ENCODE measurements around the gene PLS1. TPM values are rescaled to one million over a fixed set of nuclear protein-coding genes. Genes with fewer than 3 reads are reported as not detected.

Gene PLS1
- total RNA-seq, 1 experiment from 2014 or later = 38.8 TPM

GRCh38 chr3:142664311-142664710 is 68.1 kb downstream of the PLS1 start:
- Histone ChIP-seq H2AFZ (ENCODE audit: low read depth, low read length, poor library complexity, severe bottlenecking) (no peak overlapping the region), H3K27ac (ENCODE audit: low read depth, low read length) (no peak overlapping the region), H3K4me1 (ENCODE audit: control insufficient read depth in 1 of 2, insufficient read depth in 2 of 2, low read length in 2 of 2) (no peaks in the 10 kb centered on the region), H3K36me3 (ENCODE audit: control insufficient read depth in 1 of 2, insufficient read depth in 2 of 2, low read length in 2 of 2) (0 out of 4 replicates have a peak, but pooled peaks cover 0 to 5% of the 10 kb centered on the region in 2 experiments), H3K9ac (ENCODE audit: low read length) (no peak overlapping the region), H4K20me1 (ENCODE audit: insufficient read depth) (no peaks in the 10 kb centered on the region), H3K9me3 (ENCODE audit: control insufficient read depth in 1 of 2, insufficient read depth in 1 of 2, low read depth in 1 of 2, low read length in 2 of 2) (no peaks in the 10 kb centered on the region), H3K4me3 (replicated peaks in 1 of 2; ENCODE audit: low read depth in 1 of 2, low read length in 2 of 2) (no peak overlapping the region), H3K27me3 (ENCODE audit: insufficient read depth, low read length) (no peaks in the 10 kb centered on the region), H3K79me2 (ENCODE audit: insufficient read depth, low read length) (no peaks in the 10 kb centered on the region), H3K4me2 (ENCODE audit: low read length) (no peak overlapping the region), H3K9me2 (ENCODE audit: insufficient read depth) (no peaks in the 10 kb centered on the region)
- DNase-seq (ENCODE audit: low read depth, low spot score) = no peak
- ATAC-seq = no peak
- ChIA-PET CTCF (no interaction called here), POLR2A (no interaction called here), RAD21 (ENCODE audit: low non-redundant PET in 1 of 2, low total read pairs in 2 of 2, uncharacterized antibody in 2 of 2, unreplicated experiment in 2 of 2) (no interaction called here)
- TF ChIP-seq SRF (IDR thresholded peaks at IDR 0.05; ENCODE audit: low read depth) (no peak), CBX3 (IDR thresholded peaks at IDR 0.05; ENCODE audit: low read depth) (no peak), ZNF274 (IDR thresholded peaks at IDR 0.05; ENCODE audit: low read depth, low read length) (no peak), RAD21 (IDR thresholded peaks at IDR 0.05; ENCODE audit: low read depth) (no peak), CEBPB (IDR thresholded peaks at IDR 0.05; ENCODE audit: low read depth) (no peak), TCF7L2 (IDR thresholded peaks at IDR 0.05; ENCODE audit: borderline replicate concordance, extremely low read depth, insufficient read depth, insufficient read length) (no peak), ELF1 (IDR thresholded peaks at IDR 0.05; ENCODE audit: borderline replicate concordance, low read depth) (no peak), ZFX (IDR thresholded peaks at IDR 0.05) (no peak), EZH2phosphoT487 (IDR thresholded peaks at IDR 0.05; ENCODE audit: borderline replicate concordance) (no peak), FOSL1 (IDR thresholded peaks at IDR 0.05; ENCODE audit: low read depth) (no peak), YY1 (IDR thresholded peaks at IDR 0.05; ENCODE audit: extremely low read depth, insufficient replicate concordance, low read depth, low read length) (no peak), POLR2AphosphoS5 (IDR thresholded peaks at IDR 0.05; ENCODE audit: low read depth, low read length) (no peak)
- TF ChIP-seq, protein P1, sequence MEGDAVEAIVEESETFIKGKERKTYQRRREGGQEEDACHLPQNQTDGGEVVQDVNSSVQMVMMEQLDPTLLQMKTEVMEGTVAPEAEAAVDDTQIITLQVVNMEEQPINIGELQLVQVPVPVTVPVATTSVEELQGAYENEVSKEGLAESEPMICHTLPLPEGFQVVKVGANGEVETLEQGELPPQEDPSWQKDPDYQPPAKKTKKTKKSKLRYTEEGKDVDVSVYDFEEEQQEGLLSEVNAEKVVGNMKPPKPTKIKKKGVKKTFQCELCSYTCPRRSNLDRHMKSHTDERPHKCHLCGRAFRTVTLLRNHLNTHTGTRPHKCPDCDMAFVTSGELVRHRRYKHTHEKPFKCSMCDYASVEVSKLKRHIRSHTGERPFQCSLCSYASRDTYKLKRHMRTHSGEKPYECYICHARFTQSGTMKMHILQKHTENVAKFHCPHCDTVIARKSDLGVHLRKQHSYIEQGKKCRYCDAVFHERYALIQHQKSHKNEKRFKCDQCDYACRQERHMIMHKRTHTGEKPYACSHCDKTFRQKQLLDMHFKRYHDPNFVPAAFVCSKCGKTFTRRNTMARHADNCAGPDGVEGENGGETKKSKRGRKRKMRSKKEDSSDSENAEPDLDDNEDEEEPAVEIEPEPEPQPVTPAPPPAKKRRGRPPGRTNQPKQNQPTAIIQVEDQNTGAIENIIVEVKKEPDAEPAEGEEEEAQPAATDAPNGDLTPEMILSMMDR (IDR thresholded peaks at IDR 0.05 in 2 of 3, conservative IDR thresholded peaks at IDR 0.05 in 1 of 3; ENCODE audit: borderline replicate concordance in 1 of 3, insufficient read depth in 1 of 3, low read depth in 2 of 3, low read length in 2 of 3) = no peak
- TF ChIP-seq, protein P2, sequence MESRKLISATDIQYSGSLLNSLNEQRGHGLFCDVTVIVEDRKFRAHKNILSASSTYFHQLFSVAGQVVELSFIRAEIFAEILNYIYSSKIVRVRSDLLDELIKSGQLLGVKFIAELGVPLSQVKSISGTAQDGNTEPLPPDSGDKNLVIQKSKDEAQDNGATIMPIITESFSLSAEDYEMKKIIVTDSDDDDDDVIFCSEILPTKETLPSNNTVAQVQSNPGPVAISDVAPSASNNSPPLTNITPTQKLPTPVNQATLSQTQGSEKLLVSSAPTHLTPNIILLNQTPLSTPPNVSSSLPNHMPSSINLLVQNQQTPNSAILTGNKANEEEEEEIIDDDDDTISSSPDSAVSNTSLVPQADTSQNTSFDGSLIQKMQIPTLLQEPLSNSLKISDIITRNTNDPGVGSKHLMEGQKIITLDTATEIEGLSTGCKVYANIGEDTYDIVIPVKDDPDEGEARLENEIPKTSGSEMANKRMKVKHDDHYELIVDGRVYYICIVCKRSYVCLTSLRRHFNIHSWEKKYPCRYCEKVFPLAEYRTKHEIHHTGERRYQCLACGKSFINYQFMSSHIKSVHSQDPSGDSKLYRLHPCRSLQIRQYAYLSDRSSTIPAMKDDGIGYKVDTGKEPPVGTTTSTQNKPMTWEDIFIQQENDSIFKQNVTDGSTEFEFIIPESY (IDR thresholded peaks at IDR 0.05; ENCODE audit: extremely low read depth, insufficient replicate concordance, low read length) = no peak
- TF ChIP-seq, protein P3, sequence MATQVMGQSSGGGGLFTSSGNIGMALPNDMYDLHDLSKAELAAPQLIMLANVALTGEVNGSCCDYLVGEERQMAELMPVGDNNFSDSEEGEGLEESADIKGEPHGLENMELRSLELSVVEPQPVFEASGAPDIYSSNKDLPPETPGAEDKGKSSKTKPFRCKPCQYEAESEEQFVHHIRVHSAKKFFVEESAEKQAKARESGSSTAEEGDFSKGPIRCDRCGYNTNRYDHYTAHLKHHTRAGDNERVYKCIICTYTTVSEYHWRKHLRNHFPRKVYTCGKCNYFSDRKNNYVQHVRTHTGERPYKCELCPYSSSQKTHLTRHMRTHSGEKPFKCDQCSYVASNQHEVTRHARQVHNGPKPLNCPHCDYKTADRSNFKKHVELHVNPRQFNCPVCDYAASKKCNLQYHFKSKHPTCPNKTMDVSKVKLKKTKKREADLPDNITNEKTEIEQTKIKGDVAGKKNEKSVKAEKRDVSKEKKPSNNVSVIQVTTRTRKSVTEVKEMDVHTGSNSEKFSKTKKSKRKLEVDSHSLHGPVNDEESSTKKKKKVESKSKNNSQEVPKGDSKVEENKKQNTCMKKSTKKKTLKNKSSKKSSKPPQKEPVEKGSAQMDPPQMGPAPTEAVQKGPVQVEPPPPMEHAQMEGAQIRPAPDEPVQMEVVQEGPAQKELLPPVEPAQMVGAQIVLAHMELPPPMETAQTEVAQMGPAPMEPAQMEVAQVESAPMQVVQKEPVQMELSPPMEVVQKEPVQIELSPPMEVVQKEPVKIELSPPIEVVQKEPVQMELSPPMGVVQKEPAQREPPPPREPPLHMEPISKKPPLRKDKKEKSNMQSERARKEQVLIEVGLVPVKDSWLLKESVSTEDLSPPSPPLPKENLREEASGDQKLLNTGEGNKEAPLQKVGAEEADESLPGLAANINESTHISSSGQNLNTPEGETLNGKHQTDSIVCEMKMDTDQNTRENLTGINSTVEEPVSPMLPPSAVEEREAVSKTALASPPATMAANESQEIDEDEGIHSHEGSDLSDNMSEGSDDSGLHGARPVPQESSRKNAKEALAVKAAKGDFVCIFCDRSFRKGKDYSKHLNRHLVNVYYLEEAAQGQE (IDR thresholded peaks at IDR 0.05; ENCODE audit: low read depth) = no peak
- TF ChIP-seq, protein P4, sequence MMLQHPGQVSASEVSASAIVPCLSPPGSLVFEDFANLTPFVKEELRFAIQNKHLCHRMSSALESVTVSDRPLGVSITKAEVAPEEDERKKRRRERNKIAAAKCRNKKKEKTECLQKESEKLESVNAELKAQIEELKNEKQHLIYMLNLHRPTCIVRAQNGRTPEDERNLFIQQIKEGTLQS (IDR thresholded peaks at IDR 0.05) = no peak
- BruUV-seq (replicated peaks) = no TSS peak
- intact Hi-C loops (cut with micrococcal nuclease) = no loop called here

Data from HCT116 (cell line).